Hepatocyte (in vitro differentiated cells): ENCODE measurements around the gene PPP1R2B. TPM values are rescaled to one million over a fixed set of nuclear protein-coding genes. Genes with fewer than 3 reads are reported as not detected.
"Not testable (repeated sequence)": the region's sequence is repeated elsewhere in the genome, so short reads cannot be mapped to it uniquely, and the experiment has no call there.

ENCODE experiments used
- DNase-seq: peaks from one replicate; pipeline ENCODE4 v3.0.0-alpha.2; 2016; ENCODE audit warnings: low spot score
- H2AFZ ChIP-seq: fragments of 200-600 bp; sonication (generic); 2 replicates; pipeline ENCODE4 v1.6.0; 2016; ENCODE audit warnings: antibody characterized with exemption, mild to moderate bottlenecking
- H3K27ac ChIP-seq: fragments of 200-600 bp; sonication (generic); 2 replicates; pipeline ENCODE4 v1.5.1; 2016; ENCODE audit warnings: mild to moderate bottlenecking
- H3K27me3 ChIP-seq: fragments of 200-600 bp; sonication (generic); 2 replicates; pipeline ENCODE4 v1.6.1; 2016
- H3K36me3 ChIP-seq: fragments of 200-600 bp; sonication (generic); replicated peaks from 2 replicates; pipeline ENCODE4 v1.5.1; 2016; ENCODE audit warnings: low read depth; ENCODE audit not compliant: insufficient read depth
- H3K4me1 ChIP-seq: fragments of 200-600 bp; sonication (generic); 2 replicates; pipeline ENCODE4 v1.5.1; 2016; ENCODE audit warnings: mild to moderate bottlenecking, moderate library complexity; ENCODE audit not compliant: insufficient read depth
- H3K4me2 ChIP-seq: fragments of 200-600 bp; sonication (generic); 2 replicates; pipeline ENCODE4 v1.6.0; 2016
- H3K4me3 ChIP-seq: fragments of 200-600 bp; sonication (generic); 2 replicates; pipeline ENCODE4 v1.5.1; 2016; ENCODE audit warnings: mild to moderate bottlenecking
- H3K79me2 ChIP-seq: fragments of 200-600 bp; sonication (generic); 2 replicates; pipeline ENCODE4 v1.6.0; 2017; ENCODE audit warnings: mild to moderate bottlenecking
- H3K9me2 ChIP-seq: fragments of 200-600 bp; sonication (generic); replicated peaks from 2 replicates; pipeline ENCODE4 v1.6.0; 2017; ENCODE audit warnings: mild to moderate bottlenecking; ENCODE audit not compliant: insufficient read depth
- H3K9me3 ChIP-seq: fragments of 200-600 bp; sonication (generic); 2 replicates; pipeline ENCODE4 v1.5.1; 2016; ENCODE audit warnings: low read depth, mild to moderate bottlenecking
- H4K20me1 ChIP-seq: fragments of 200-600 bp; sonication (generic); 2 replicates; pipeline ENCODE4 v1.6.0; 2016; ENCODE audit warnings: mild to moderate bottlenecking; ENCODE audit not compliant: insufficient read depth, poor library complexity, severe bottlenecking
- EZH2 ChIP-seq: fragments of 200-600 bp; sonication (generic); IDR thresholded peaks from 2 replicates; pipeline ENCODE4 v1.6.1; 2016; ENCODE audit warnings: antibody characterized with exemption, mild to moderate bottlenecking, borderline replicate concordance
- EZH2phosphoT487 ChIP-seq: fragments of 200-600 bp; sonication (generic); IDR thresholded peaks from one replicate; pipeline ENCODE4 v1.6.1; 2018; ENCODE audit warnings: antibody characterized with exemption, mild to moderate bottlenecking, low read depth, moderate library complexity; ENCODE audit not compliant: unreplicated experiment, severe bottlenecking
- WGBS: methylation state at CpG from one replicate; pipeline ENCODE4 v1.1.6; 2016; ENCODE audit warnings: low lambda C conversion rate; ENCODE audit errors: missing lambda C conversion rate; 5-methylcytosine and 5-hydroxymethylcytosine counted together
- polyA plus RNA-seq: library from polyadenylated mRNA; unstranded; fragments of >200 nt; fragmentation: Nextera tagmentation; extraction: Ambion mirVana; gene quantifications from 2 replicates; pipeline ENCODE4 v1.2.1, GENCODE V29; 2016
- total RNA-seq: library from RNA; depleted of rRNA; stranded (reverse); fragments of >200 nt; gene quantifications from 2 replicates; pipeline ENCODE4 v1.2.3, GENCODE V29; 2014
- TF ChIP-seq, protein P1 (sequence below): fragments of 200-600 bp; sonication (generic); IDR thresholded peaks from 2 replicates; pipeline ENCODE4 v1.5.1; 2016; ENCODE audit warnings: antibody characterized with exemption, mild to moderate bottlenecking; ENCODE audit not compliant: poor library complexity

Gene PPP1R2B
- total and polyA plus RNA-seq, 2 experiments from 2014 or later, result not detected

- H4K20me1 ChIP-seq, result no peaks in the 10 kb centered on the region
- whole genome bisulfite sequencing, result 78% methylated on average over 3 of the region's 3 CpGs
- no peak overlapping the region for H3K4me2 ChIP-seq
- H2AFZ ChIP-seq, result no peak overlapping the region
- H3K27ac ChIP-seq, result no peak overlapping the region
- no peak for DNase-seq
- no peaks in the 10 kb centered on the region for H3K4me1 ChIP-seq
- no peaks in the 10 kb centered on the region for H3K9me2 ChIP-seq
- no peaks in the 10 kb centered on the region for H3K9me3 ChIP-seq
- TF ChIP-seq EZH2phosphoT487 (no peak), EZH2 (no peak)
- TF ChIP-seq, protein P1, sequence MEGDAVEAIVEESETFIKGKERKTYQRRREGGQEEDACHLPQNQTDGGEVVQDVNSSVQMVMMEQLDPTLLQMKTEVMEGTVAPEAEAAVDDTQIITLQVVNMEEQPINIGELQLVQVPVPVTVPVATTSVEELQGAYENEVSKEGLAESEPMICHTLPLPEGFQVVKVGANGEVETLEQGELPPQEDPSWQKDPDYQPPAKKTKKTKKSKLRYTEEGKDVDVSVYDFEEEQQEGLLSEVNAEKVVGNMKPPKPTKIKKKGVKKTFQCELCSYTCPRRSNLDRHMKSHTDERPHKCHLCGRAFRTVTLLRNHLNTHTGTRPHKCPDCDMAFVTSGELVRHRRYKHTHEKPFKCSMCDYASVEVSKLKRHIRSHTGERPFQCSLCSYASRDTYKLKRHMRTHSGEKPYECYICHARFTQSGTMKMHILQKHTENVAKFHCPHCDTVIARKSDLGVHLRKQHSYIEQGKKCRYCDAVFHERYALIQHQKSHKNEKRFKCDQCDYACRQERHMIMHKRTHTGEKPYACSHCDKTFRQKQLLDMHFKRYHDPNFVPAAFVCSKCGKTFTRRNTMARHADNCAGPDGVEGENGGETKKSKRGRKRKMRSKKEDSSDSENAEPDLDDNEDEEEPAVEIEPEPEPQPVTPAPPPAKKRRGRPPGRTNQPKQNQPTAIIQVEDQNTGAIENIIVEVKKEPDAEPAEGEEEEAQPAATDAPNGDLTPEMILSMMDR, result no peak
- no peak overlapping the region for H3K4me3 ChIP-seq
- H3K27me3 ChIP-seq, result no peaks in the 10 kb centered on the region
- no peaks in the 10 kb centered on the region for H3K36me3 ChIP-seq
- no peaks in the 10 kb centered on the region for H3K79me2 ChIP-seq
Observed at GRCh38 chr5:156851880-156852279, 1.8 kb downstream of the PPP1R2B start.

DNA sequence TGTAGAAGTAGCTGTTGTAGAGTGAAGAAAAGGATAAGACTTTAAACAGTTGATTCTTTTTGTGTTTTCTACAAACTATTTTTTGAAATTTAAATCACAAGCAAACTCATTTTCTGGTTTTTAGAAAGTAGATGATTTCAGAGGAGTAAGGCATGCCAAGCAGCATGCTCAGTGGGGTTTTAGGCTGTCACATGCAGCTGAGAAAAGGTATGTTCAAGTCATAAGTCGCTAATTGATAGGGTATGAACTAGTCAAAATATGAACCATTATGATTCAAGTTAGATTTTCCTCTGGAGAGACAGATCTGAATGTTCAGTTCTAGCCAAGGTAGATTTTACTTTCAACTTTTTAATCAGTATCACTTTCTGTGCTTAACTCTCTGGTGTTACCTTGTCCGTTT, 3.0 kb downstream of the PPP1R2B start:
- 84% methylated on average over 2 of the region's 2 CpGs for WGBS
- not testable (repeated sequence) for H3K27ac ChIP-seq, H3K36me3 ChIP-seq, H3K4me1 ChIP-seq, H3K4me3 ChIP-seq, H3K9me2 ChIP-seq, DNase-seq, H2AFZ ChIP-seq, H3K4me2 ChIP-seq, H3K27me3 ChIP-seq, H4K20me1 ChIP-seq, H3K9me3 ChIP-seq, H3K79me2 ChIP-seq

GRCh38 chr5:156865427-156865826, 15.3 kb downstream of the PPP1R2B start:
- H4K20me1 ChIP-seq, result no peaks in the 10 kb centered on the region
- no peak overlapping the region for H2AFZ ChIP-seq
- H3K79me2 ChIP-seq, result no peaks in the 10 kb centered on the region
- no peaks in the 10 kb centered on the region for H3K9me2 ChIP-seq
- TF ChIP-seq EZH2 (no peak), EZH2phosphoT487 (no peak)
- TF ChIP-seq, protein P1, result no peak
- H3K27ac ChIP-seq, result no peak overlapping the region
- DNase-seq, result no peak
- no peaks in the 10 kb centered on the region for H3K9me3 ChIP-seq
- no peak overlapping the region for H3K4me2 ChIP-seq
- no peaks in the 10 kb centered on the region for H3K4me1 ChIP-seq
- no peaks in the 10 kb centered on the region for H3K27me3 ChIP-seq
- H3K4me3 ChIP-seq, result no peak overlapping the region
- no peaks in the 10 kb centered on the region for H3K36me3 ChIP-seq

GRCh38 chr5:156870498-156870839, 20.4 kb downstream of the PPP1R2B start:
- Histone ChIP-seq H3K4me3 (no peak overlapping the region), H3K9me3 (no peaks in the 10 kb centered on the region), H3K27ac (no peak overlapping the region), H4K20me1 (no peaks in the 10 kb centered on the region), H3K79me2 (no peaks in the 10 kb centered on the region), H3K27me3 (no peaks in the 10 kb centered on the region), H3K9me2 (no peaks in the 10 kb centered on the region), H3K36me3 (no peaks in the 10 kb centered on the region), H2AFZ (no peak overlapping the region), H3K4me2 (no peak overlapping the region), H3K4me1 (no peaks in the 10 kb centered on the region)
- DNase-seq, result no peak
- 67% methylated on average over 1 of the region's 1 CpG for WGBS
- TF ChIP-seq EZH2 (no peak), EZH2phosphoT487 (no peak)
- TF ChIP-seq, protein P1, result no peak
